ENCODE results near the gene ZNF330.
"Not testable (repeated sequence)": the region's sequence is repeated elsewhere in the genome, so short reads cannot be mapped to it uniquely, and the experiment has no call there.

The ZNF330 gene

DNA sequence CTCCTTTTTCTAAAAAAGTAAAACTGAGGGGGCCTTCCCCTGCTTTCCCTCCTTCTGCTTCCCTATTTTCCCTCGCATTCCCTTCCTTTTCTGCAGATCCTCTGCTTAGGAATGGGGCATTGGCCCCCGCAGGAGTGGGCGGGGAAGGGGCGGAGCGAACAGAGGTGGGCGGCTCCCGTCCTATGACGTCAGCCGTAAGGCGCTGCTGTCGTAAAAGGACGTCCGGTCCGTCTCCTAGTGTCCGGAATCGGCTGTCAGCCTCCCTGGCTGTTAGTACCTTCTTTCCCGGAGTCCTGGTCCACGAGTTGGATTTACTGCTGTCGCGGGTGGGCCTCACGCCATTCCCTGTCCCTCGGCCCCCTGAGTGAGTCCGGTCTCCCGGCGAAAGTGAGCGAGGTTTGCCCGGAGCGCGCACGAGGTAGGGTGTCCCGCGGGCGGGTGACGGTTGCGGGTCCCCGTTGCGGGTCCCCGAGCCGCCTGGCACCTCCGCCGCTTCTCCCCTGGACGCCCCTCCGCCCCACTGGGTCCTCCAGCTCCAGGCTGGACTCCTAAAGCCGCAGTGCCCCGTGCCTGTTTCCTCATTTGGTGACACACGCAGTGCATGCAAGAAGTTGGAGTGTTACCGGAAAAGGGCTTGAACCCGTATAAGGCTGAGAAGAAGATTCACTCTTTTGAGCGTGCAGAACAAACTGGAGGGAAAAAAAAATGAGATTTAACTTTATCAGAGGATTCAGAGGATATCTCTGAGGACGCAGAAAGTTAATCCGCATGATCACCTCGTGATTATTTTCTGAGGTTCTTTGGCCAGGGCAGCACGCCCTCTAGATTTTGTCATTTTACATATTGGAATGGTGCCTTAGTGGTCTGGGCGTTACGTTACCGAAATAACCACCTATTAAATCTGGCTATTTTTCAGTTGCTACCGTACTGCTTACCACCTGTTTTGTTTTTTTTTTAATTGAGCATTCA, at the start of gene ZNF330:
Gene ZNF330, plus strand, starts transcription at position 205 of the 969 bp plus-strand sequence. CDS start 1,477 bp downstream, outside the sequence.
- DNase-seq (ENCODE audit: low read depth) = peak; percentile 77

DNA sequence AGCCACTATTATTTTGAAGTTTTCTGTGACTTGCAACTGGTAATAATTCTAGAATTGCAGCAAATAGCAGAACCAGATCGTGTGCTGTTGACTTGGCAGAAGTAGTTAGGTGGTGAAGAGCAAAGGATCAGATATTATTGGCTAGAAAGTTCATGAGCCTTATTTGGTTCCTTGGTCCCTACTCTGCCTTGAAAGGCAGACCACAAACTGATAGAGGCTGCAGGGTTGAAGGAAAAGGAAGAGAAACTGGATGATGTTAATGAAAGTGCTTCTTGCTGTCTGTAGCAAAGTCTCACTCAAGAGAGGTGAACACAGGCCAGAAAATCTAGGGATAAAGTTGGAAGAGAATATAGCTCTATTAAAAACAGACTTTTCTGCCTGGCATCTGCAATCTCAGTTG, 46.2 kb upstream of the ZNF330 start:
- DNase-seq (ENCODE audit: low read depth) = no peak

DNA sequence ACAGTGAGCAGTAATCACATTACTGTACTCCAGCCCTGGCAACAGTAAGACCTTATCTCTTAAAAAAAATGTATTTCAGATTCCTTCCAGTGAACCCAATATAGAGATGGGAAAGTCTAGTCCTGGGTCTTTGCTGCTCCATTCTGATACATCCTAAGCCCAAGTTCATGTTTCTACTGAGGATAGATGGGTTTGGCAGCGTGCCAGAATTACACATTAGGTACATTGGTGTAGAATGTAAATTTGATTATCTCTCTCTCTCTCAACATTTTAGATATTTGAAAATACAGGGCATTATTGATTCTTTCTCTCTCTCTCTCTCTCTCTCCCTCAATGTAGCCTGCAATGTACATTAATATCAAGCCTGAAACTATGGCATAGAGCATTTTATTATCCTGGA, 43.5 kb upstream of the ZNF330 start:
- no peak for DNase-seq (ENCODE audit: low read depth)

DNA sequence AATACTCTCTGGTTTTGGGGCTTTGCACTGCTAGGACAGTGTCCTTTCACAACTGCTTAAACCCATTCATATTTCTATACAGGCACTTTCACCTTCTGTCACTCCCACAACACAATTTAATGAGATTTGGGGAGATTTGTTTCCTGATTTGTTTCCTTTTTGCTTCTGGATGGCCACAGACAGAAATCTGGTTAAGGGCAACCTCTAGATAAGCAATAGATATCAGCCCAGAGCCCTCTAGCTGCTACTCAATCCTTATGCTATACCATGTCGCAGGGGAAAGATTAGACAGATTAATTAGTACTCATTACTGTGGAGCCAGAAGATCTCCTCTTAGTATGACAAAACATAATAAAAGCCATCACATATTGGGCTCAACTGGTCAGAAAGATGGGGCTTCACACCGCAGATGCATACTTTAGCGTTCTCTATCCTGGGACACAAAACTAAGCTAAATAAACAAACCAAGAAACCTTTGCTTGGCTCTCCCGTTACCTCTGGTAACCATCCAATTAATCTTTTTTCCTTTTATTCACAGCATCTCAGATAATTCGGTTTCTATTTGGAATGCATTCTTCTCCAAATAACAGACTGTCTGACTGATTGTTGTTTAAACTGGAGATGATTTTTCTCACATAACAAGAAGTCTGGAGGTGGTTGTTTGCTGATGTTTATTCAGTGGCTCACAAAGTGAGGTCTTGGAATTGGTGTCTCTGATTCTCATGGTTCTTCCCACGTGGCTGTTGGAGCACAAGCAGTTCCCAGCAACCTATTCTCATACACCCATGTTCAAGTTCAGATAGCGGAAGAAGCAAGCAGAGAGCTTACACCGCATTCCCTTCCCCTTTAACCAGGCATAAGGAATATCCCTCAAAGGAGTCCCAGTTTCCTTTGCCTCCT, 41.0 kb upstream of the ZNF330 start:
- no peak for DNase-seq (ENCODE audit: low read depth)

DNA sequence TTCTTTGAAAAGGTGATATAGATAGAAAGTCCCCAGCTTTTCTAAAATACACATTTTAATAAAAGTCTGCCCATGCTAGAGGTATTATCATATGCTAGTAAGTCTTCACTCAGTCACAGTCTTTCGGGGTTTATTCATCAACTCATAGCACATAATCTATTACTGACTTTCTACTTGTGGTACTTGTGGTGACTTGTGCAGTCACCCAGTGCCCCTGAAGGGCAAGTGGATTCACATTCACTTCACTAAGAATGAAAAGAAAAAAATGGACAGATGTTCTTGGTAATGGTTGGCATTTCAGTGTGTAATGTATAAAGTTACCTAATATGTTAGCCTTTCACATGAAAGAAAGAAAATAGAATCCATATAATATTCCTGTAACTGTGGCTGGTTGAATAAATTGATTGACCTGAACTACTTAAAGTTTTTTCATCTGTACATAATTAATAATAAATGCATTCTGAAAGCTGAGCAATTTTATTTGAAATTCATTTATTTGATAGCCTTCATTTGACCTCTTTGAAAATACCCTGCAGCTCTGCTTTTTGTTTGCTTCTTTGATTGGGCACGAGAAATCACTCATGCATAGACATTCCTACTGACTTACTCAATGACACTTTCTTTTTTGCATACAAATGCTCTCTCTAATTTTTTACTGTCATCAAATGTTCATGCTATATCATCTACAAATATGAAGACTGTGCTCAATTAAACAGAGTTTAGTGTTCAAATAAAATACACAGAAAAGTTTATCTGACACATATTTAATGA, 39.5 kb upstream of the ZNF330 start:
- no peak for DNase-seq (ENCODE audit: low read depth)

DNA sequence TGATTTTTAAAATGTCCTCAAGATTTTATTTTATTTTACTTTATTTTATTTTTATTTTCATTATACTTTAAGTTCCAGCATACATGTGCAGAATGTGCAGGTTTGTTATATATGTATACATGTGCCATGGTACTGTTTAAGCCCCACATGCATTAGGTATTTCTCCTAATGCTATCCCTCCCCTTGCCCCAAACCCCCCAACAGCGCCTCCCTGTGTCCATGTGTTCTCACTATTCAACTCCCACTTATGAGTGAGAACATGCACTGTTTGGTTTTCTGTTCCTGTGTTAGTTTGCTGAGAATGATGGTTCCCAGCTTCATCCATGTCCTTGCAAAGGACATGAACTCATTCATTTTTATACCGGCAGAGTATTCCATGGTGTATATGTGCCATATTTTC, 37.2 kb upstream of the ZNF330 start:
- DNase-seq (ENCODE audit: low read depth) = not testable (repeated sequence)

DNA sequence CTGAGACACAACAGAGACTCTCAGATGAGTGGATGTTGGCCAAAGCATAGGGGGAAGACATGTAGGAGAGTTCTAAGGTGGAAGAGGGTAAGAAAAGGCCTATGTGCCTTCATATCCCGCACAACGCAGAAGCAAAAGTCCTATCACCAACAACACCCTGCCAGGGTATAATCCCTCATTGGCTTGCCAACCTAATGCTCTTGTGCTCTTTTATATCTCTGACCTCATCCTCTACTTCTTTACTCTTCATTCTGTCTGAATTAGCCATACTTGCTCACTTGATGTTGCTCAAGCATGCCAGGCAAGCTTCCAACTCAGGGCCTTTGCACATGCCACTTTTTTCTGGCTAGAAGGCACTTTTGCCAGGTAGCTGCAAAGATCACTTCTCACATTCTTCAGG, 28.1 kb upstream of the ZNF330 start:
- DNase-seq (ENCODE audit: low read depth) = no peak

DNA sequence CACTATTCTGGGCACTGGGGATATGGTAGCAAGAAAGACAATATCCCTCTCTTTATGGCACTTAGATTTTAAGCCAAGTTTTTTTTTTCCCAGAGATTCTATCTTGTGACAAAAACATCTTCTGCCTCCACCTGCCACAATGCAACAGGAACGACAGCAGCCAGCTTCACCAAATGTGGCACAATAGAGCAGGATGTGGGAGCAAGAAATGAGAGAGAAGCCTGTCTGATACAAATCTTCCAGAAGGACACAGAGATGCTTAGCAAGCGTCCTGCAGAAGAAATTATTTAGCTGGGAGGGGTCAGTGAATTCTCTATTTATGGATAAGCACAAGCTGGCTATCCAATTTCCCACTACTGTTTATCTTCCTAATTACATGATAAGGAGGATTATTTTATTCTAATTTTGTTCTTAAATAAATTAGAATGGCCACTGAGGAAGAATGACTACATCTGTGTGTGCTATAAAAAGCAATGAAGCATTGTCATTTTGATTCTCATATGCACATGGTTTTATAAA, 27.1 kb upstream of the ZNF330 start:
- no peak for DNase-seq (ENCODE audit: low read depth)

DNA sequence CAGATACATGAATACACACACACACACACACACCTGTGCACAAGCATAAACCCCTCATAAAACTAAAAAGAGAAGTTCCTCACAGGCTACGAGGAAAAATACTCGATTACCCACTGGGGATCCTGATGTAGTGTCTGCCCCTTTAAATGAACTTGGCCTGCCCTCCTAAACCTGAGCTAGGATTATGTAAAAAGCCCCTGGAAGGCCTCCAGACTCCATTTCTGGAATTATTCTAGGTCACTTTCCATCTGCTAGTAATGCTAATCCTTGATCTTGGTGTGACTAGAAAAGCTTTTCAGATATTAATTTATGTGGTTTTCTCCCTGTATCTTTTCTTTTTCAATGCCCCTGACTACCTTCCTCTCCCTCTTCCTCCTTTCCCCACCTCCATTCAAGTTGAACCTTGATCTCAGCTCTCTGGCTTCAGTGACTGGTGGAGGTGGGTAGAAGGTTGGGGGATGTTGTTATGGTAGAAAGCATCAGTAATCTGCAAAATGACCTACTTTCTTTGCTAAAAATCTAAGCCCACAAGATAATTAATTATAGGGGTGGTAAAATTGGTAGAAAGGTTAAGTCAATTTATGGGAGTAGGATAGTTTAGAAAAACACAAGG, 25.5 kb upstream of the ZNF330 start:
- DNase-seq (ENCODE audit: low read depth) = no peak

DNA sequence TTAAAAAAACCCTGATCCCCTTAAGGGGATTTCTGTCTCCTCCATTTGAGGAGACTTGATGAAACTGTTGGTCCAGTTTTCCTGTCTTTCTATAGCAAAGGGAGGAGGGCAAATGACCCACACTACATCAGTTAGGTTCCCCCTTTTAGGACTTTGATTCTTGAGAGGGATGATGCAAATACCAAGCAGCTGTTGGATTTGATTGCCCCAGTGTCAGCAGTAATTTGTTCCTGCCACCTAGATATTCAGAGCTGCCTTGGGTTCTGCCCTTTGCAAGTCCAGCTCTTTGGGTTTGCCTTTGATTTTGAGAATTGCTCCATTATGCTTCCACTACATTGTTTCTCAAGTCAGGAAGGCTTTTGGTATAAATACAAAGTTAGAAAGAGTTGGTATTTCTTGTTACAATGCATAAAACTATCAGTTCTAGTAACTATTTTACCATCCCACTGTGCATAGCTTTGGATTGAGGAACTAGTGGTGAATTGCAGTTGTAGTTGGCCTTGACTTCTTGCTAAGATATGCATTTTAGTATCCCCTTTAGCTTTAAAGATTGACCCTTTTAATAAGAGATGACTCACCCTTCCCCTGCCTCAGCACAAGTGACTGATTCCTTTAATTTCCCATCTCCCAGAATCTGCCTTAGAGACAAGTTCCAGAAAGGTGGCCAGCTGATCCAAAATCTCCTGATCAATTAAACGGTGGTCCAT, 24.3 kb upstream of the ZNF330 start:
- DNase-seq (ENCODE audit: low read depth) = no peak

DNA sequence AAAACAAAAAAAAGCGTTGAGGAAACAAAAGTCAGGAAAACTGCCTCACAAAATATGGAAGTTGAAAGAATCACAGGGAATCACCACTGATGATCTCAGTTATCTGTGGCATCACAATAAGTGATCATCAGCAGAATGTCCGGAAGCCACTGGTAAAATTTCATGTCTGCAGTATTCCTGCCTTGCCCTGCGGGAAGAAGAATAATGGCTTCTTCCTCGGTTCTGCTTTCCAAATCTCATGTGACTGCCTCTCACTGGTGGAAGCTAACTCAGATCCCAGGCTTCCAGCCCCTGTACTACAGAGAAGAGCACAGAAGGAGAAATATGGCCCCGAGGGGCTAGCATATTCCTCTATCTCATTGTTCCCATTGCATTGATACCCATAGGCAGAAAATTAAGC, 12.7 kb upstream of the ZNF330 start:
- no peak for DNase-seq (ENCODE audit: low read depth)

DNA sequence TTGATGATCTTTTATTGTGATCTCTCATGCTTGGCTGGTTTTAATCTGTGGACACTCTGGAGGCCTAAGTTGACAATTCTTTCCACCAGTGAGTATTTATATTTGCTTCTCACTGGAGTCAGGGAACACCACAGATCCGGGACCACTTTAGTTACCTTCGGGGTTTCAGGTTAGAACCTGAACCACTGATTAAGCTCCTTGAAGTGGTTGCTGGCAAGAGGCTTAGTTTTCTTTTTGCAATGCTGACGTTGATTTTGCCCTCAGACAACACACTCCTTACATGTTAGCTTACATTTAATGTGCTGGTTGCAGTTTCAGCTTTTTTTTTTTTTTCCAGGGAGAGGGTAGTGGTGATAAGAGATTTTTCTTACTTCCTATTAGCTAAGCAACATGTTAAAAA, 10.5 kb upstream of the ZNF330 start:
- DNase-seq (ENCODE audit: low read depth) = no peak

DNA sequence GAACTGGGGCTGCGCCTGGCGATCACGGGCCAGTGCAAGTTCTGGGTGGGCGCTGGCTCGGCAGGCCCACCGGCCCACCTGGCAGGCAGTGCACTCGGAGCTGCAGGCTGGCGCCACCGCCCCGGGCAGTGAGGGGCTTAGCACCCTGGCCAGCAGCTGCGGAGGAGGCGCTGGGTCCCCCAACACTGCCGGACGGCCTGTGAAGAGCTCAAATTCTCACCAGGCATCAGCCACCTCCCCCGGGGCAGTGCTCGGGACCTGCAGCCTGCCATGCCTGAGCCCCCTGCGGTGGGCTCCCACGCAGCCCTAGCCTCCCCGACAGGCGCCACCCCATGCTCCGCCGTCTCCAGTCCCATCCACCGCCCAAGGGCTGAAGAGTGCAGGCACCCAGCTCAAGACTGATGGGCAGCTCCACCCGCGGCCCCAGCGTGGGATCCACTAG, 7.1 kb upstream of the ZNF330 start:
- no peak for DNase-seq (ENCODE audit: low read depth)

DNA sequence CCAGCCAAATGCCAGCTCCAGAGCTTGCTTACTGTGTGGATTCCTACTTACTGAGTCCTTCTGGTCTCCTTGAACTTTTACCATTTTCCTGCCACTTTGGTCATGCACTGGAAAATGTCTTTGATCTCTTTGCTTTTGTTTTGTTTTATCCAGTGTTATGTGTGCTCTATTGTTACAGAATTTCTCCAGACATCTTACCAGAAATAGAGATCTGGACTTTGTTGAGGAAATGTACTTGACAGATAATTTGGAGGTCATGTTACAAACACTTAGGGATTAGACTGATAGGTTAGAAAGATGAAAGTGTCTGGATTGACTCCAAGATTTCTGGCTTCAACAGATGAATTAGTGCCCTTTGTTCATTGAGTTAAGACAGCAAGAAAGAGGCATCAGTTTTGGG, 5.7 kb upstream of the ZNF330 start:
- DNase-seq (ENCODE audit: low read depth) = no peak

DNA sequence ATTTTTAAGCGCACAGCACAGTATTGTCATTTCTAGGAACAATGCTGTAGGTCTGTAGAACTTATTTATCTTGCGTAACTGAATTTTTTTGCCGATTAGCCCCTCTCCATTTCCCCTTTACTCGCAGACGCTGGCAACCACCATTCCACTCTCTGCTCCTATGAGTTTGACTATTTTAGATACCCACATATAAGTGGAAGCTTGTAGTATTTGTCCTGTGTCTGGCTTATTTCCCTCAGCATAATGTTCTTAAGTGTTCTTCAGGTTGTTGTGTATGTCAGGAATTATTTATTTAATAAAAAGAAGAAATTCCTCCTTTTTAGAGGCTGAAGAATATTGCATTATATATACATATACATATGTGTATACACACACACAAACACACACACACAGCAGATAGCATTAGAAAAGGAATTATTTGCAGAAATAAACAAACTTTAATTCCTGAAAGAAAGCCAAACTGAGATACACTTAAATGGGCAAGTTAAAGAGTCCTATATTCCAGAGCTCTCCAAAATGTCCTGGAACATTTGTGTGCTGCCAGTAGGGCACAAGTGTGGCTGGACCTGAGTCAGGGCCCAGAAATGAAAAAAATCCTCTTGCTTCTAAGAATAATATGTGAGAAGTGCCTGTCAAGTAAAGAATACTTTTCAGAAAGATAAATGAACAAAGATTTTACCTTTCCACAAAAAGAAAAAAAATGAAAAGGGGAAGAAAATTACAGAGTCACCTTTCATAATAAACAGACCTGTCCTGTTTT, 4.5 kb upstream of the ZNF330 start:
- DNase-seq (ENCODE audit: low read depth) = no peak

DNA sequence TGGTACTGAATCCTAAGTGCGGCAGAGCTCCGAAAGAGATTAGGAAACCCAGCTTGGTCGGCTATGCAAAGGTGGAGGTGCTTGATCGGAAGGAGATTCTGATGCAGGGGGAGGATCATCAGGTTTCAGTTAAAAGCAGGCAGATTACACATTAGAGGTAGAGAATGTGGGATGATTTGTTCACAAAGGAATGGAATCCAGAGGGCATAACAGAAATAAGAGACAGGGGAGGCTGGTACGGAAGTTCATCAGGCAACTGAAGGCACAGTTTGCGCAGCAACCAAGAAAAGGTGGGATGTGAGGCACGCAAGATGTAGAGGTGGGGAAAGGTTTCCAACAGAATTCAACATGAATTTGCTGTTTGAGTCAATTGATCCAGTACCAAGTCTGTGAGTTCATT, 424 bp upstream of the ZNF330 start:
- no peak for DNase-seq (ENCODE audit: low read depth)

DNA sequence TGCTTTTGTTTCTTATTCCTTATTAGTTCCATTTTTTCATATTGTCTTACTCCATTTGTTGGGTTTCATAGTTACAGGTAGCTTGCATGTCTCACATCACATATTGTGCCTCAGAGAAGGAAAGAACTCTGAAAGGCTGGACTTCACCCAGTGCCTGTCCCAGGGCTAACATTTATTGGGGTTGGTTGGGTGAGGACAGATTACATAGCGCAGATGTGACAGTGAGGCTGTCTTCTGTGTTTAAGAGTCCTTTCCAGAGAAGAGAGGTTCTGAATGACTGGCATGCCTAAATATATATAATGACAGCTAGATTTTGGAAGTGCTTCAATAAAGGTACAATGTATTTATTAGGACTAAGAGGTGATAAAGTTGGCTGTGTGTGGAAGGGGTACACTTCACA, 2.7 kb downstream of the ZNF330 start:
- DNase-seq (ENCODE audit: low read depth) = no peak

DNA sequence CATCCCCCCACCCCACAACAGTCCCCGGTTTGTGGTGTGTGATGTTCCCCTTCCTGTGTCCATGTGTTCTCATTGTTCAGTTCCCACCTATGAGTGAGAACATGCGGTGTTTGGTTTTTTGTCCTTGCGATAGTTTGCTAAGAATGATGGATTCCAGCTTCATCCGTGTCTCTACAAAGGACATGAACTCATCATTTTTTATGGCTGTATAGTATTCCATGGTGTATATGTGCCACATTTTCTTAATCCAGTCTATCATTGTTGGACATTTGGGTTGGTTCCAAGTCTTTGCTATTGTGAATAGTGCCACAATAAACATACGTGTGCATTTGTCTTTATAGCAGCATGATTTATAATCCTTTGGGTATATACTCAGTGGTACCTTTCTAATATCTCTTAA, 6.6 kb downstream of the ZNF330 start:
- DNase-seq (ENCODE audit: low read depth) = not testable (repeated sequence)

DNA sequence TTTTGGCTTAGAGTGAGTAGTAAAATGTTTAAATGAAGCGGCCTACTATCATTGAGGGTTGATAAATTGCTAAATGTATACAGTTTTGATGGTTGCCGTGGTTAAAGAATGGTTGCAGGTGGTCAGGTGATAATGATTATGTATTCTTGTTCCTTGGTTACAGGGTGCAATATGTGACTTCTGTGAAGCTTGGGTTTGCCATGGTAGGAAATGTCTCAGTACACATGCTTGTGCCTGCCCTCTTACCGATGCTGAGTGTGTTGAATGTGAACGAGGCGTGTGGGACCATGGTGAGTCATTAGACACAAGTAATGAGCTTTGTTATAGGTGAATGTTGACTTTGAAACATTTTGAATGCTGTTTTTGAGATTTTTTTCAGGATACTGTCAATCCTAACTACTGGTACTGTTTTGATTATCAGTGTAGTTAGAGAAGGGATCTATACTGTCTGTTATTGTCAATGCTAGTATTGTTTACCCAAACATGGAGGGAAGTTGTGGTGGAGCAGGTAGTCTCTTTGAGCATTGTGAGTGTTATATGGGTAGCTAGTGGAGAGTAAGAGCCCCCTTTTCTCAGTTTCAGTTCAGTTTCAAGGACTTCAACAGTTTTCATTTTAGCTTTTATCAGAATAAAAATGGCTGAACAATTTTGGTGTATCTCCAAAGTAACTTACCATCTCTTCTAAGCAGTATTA, 8.9 kb downstream of the ZNF330 start:
- DNase-seq (ENCODE audit: low read depth) = no peak
